GM19438 (cell line): Measurements from ENCODE around the gene DDX41.
"Not testable (repeated sequence)": the region's sequence is repeated elsewhere in the genome, so short reads cannot be mapped to it uniquely, and the experiment has no call there.

ENCODE experiments used
- ATAC-seq: cut with Tn5 transposase; IDR thresholded peaks from one replicate; pipeline ENCODE4 v1.9.1; 2021; ENCODE audit warnings: low read depth; ENCODE audit not compliant: unreplicated experiment

Gene DDX41

DNA sequence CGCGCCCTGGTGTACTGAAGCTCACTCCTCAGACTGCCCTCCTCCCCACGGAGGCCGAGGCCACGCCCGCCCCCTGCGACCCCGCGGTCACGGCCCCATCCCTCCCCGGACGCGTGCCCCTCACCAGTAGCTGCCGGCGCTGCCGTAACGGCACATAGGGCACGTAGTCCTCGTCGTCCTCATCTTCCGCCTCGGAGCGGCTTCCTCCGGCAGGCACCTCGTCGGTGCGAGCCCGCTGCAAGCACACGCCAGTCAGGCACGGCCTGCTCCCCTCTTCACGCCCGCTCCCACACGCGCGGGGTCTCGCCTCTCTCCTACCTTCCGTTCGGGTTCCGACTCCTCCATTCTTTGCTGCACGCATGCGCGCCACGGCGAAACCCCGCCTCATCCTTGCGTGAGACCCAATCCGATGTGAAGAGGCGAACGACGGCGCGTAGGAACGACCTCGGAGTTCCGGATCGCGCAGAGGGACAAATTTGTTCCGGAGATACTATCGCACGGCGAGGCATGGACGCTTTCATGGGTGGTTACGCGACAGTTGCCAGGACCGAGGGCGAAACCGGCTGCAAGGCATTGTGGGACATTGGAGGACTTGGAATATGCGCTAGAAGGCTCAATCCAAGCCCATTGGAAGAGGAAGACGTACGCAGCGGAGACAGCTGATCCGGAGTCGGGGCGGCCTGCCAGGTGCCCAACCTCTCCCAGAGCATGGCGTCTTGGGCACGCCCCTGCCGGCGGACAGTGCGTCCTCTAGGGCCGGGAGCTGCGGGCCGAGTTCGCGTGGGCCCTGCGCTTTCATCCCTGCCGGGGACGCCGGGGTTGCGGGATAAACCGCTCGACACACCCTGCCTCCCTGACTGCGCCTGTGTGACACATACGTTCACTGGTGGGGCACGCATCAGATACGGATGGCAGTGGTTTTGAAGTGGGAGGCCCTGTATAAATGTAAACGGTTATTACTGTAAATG lies at the start of gene DDX41:
TSS of gene DDX41 (minus strand) at position 361 of the 968 bp plus-strand sequence. CDS start at position 345, 16 bp downstream.
- ATAC-seq, result peak; percentile 87

DNA sequence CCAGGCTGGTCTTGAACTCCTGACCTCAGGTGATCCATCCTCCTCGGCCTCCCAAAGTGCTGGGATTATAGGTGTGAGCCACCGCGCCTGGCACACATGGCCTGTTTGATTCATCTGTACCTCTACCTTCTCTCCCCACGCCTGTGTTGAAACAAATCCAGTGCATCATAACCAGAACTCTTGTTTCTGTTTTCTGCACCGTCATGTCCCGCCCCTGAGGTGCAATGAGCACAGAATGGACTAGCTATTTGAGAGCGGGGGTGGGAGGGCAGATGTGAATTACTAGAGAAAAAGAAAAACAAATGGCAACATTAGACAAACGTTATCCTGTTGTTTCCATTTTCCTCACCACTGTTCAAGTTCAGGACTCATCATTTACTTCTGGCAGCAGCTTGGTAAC lies 48.3 kb upstream of the DDX41 start:
- no peak for ATAC-seq

DNA sequence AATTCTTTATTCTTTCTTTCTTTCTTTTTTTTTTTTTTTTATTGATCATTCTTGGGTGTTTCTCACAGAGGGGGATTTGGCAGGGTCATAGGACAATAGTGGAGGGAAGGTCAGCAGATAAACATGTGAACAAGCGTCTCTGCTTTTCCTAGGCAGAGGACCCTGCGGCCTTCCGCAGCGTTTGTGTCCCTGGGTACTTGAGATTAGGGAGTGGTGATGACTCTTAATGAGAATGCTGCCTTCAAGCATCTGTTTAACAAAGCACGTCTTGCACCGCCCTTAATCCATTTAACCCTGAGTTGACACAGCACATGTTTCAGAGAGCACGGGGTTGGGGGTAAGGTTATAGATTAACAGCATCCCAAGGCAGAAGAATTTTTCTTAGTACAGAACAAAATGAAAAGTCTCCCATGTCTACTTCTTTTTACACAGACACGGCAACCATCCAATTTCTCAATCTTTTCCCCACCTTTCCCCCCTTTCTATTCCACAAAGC lies 42.7 kb upstream of the DDX41 start:
- ATAC-seq, result not testable (repeated sequence)

DNA sequence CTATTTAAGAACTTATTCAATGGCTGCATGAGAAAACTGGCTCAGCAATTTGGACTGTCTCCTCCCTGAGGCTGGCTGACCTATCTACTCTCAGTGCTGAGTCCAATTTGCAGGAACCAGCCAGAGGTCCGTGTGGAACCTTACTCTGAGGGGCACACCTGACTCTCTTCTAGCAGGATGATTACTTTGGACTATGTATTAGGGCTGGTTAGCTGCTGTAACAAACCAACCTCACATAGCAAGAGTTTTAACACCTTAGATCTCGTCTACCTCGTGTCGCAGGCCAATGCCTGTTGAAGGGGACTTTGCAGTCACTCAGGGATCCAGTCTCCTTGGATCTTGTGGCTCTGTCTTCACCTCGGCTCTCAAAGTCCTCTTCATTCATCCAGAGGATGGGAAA lies 41.0 kb upstream of the DDX41 start:
- ATAC-seq, result no peak

DNA sequence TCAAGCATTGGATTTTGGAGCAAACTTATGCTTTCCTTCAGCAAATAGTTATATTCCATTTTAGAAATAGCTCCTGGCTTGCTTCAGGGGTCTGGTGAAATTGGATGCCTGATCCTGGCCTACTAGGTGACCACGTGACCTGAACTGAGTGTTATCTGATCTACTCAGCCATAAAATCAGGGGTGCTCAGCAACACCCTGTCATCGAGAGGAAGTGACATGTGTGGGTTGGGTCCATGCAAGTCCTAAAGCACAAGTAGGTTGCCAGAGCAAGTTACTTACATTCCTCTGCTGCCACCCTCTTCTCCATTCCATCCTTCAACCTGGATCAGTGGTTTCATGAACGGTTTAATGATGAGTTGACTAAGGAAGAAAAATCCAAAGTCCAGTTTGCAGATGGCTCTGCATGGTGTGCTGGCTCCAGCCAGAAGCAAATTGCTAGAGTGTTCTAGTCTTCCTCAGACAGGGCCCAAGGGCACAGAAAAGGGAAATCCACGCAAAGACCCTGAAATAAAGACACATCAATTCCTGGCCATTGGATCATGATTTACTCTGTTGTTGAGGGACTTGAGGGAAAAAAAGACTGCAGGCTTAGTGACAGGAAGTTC lies 40.4 kb upstream of the DDX41 start:
- no peak for ATAC-seq

DNA sequence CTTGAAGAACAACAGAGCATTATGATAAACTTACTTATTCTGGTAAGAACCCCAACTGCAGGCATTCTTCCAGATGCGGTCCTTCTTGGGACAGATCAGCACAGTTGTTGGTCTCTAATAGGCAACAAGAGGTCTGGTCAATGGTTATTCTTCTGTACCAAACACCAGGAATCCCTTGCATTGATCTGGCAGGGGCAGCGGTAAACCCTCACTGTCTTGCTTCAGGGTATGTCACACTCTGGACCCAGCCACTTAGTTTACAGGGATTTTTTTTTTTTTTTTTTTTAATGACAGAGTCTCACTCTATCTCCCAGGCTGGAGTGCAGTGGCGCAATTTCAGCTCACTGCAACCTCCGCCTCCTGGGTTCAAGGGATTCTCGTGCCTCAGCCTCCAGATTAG lies 38.9 kb upstream of the DDX41 start:
- no peak for ATAC-seq

DNA sequence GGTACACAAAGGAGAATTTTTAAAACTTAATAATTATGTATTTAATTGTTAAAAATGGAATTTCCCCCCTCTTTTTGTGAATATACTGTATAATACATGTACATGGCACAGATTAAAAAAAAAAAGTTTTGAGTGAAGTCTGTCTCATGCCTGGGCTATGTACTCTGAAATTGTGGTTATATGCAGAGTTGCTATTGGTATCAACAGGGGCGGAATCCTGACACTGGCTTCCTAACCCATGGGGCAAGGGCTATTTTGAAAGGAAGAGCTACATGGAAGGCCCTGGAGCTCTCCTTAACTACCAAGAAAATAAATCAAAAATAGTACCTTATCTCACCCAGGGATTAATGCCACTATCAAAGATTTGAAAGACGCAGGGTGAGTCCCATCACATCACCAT lies 38.5 kb upstream of the DDX41 start:
- no peak for ATAC-seq

DNA sequence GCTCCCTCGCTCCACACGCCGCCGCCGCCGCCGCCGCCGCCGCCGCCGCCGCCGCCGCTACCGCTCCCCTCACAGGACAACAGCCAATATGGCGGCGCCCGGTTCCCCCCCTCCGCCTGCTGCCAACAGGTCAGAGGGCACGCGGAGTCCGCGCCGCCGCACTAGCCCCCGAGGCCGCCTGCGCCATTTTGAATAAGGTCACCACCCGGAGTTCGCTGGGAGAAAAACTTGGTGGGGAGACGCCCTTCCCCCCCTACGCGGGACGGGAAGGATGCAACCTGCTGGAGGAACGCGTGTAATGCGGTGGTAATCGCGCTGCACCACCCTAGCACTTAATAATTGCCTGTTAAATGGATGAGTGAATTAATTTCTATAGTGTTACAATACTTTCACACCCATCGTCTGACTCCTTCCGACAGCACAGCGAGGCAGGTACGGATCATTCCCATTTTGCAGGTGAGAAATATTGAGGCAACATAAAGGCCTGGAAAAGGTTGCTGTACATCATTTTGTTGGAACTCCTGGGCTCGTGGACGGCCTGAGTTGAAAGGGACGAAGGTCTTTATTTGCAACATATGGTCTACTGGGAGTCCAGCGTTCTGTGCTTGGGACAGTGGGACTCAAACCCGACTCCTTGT lies 37.8 kb upstream of the DDX41 start, which contains the start of gene FAM193B:
TSS of gene FAM193B (minus strand) at position 90 of the 638 bp plus-strand sequence. CDS start 105 bp downstream, outside the sequence.
- peak; percentile 82 for ATAC-seq

DNA sequence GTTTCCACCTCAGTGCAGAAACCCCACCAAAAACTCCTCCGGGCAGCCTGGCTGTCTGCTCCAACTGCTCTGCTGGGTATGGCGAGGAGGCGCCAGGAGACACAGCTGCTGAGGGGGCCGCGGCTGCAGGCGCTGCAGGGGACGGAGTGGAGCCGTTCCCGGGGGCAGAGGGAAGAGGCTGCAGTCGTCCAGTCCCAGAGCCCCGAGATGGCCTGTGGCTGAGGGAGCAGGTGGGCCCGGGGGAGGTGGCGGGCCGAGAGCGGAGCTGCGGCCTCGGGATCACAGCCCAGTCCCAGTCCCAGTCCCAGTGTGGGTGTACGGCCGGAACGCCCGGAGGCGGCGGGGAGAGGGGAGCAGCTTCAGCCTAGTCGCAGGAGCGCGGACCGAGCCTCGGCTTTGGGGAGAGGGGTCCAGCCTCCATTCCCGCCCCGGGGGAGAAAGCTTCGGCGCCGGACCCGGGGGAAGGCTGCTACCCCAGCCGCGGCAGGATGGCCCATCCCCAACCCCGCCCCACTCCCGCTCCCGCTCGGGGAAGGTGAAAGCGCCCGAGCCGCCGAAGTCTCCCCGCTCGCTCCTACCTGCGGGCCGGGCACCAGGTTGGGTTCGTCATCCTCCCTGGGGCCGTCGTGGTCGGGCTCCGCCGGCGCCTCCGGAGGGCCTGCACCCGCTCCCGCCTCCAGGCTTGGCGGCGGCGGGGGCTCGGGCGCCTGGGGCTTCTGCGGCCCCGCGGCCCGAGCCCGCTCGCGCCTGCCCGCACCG lies 37.1 kb upstream of the DDX41 start:
- ATAC-seq, result peak; percentile 52

DNA sequence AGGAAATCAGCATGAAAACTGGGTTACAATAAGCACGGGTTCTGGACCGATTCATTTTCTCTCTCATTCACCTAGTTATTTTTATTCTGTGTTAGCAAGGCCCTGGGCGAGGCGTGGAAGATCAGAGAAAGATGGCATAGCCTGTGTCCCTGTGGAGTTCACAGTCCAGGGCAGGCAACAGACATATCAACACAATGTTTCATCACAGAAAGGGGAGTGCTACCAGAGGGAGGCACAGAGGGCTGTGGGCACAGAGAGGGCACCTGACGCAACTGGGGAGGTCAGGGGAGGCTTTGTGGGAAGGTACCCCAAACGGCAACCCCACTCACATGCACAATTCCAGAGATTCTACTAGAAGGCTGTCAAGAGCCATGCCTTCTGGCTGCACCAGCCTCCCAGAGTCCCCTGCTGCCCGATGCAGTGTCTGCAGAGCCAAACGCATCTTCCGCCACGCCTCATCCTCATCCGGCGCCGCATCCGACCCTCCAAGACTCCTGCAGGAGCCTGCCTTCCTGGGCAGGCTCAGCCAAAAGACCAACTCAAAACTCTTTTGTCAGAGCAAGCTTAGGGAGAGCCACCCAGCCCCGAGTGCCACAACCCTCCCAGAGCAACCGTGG lies 36.2 kb upstream of the DDX41 start:
- ATAC-seq, result no peak

DNA sequence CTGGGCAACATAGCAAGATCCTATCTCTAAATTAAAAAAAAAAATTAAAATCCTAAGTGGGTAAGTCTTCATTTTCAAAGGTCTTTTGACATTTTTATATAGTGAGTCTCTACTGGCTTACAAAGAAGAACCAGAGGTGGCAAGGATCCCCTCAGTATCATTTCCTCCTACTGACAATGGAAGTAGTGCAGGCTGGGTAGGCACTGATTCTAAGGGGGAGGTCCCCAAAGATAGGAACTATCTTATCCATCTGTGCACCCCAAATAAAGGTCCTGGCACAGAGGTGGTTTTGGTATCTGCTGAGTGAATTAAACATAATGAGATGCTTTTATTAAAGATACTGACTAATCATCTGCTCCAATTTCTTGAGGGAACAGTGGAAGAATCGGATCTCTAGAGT lies 33.4 kb upstream of the DDX41 start:
- no peak for ATAC-seq

DNA sequence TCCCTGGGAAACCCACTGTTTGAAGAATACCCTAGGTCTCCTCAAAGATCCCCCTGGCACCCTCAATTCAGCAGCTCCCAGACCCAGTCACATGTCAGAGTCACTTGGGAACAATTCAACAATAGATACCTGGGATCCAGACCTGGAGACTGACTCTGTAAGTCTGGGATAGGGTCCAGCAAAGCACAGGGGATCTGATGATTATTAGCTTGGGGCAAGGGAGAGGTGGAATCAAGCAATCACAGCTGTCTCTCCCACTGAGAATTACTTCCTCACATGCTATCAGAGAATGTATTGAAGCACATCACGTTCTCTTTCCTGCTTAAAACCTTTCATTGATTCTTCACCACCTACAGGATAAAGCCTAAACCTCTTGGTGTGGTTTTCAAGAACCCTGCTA lies 31.7 kb upstream of the DDX41 start:
- no peak for ATAC-seq

DNA sequence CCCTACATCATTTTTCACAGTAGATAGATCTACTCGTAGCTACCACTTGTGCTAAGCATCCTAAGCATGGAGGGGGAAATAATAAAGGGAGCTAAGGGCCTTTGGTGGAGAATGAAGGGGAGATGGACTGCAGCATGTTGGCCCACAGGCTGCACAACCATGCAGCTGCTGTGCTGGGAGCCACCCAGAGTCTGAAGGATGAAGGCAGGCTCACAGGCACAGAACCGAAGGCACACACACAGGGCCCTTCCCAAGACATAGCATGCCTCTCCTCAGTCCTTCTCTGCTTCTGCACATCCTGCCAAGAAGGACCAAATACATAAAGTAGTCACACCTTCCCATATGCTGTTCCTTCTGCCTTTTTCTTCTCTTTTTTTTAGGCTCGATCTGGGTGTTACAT lies 31.0 kb upstream of the DDX41 start:
- ATAC-seq, result no peak

DNA sequence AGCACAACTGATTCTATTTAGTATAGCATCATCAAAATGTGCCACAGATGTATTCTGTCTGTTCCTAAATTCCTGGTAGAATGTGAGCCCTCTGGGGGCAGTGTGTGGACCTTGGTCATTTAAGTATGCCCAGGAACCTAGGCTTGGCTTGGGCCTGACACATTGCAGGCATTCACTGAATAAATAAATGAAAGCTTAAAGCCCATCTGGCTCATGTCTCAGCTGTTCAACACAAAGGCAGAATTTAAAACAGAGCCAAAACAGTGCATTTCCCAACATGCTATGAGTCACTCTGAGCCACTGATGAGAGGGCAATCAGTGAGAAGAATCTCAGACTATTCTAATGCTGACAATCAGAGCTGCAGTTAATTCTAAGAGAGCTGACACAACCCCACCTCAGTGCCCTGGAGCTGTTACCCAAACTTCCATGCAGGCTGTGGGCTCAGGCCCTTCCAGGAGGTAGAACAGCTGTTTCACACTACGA lies 29.5 kb upstream of the DDX41 start:
- no peak for ATAC-seq

DNA sequence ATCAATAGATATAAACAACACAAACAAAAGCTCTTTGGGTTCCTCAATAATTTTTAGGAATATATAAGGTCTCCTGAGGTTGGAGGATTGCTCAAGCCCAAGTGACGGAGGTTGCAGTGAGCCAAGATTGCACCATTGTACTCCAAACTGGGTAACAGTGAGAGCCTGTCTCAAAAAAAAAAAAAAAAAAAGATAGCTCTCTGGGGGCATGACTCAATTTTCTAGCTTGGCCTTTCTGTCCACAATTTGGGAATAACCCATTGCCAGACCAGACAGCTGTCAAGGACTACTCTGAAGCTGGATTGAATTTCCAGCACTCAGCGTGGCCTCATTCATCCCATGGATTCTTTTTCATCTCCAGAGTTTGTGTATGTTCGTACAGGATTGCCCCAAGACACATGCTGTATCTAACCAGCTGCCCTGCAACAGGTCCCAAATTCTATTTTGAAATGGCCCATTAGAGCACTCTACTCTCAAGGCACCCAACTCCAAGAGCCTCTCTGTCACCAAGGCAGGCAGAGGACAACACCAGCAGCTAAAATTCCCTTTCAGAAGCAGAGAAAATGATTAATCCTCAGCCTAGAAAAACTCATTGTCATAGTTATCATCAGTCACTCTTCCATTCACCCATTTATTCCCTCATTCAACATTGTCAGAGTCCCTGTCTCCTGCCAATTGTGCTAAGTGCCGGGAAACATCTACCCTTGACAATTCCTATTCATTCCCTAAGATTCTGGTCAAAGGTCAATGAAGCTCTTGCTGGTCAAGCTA lies 28.9 kb upstream of the DDX41 start:
- ATAC-seq, result no peak

DNA sequence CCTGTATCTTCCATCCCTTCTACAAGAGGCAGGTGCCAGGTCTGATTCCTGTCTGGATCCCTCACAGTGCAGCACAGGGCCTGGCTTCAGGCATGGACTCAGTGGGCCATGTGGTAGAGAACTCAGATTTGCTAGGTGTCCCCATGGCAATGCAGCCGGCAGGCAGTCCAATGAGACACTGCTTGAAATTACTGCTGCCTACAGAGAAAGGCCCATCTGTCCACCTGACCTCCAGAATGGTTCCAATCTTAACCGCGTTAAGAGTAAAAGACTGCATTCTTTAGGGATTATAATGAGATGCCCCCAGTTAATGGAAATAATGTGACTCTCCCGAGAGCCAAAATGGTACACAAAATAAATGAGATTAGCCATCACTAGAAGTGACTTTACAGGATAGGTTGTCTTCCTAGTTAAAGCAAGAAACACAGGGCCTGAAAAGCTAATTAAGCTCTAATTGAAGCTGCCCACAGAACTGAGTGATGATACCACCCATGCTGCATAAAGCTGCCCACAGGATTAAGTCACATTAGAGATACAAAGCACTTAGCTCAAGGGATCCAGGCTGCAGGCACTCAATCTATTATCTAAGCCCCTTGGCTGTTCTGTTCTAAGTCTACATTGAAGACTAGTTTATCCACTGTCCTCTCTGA lies 26.2 kb upstream of the DDX41 start:
- no peak for ATAC-seq

DNA sequence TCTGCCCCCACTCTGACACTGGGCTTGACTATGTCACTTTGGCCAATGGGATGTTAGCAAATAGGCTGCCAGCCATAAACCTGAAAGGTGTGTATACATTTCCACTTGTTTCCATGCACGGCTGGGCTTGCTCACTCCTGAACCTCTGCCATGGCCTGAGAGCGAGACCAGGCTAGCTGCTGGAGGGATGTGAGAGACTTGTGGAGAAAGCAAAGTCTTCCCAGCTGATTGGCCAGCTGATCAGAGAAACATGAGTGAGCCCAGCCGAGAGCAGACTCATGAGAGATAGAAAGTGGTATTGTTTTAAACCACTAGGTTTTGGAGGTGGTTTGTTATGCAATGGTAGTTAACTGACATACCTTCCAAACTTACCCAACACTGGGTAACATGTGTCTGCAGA lies 23.7 kb upstream of the DDX41 start:
- no peak for ATAC-seq

DNA sequence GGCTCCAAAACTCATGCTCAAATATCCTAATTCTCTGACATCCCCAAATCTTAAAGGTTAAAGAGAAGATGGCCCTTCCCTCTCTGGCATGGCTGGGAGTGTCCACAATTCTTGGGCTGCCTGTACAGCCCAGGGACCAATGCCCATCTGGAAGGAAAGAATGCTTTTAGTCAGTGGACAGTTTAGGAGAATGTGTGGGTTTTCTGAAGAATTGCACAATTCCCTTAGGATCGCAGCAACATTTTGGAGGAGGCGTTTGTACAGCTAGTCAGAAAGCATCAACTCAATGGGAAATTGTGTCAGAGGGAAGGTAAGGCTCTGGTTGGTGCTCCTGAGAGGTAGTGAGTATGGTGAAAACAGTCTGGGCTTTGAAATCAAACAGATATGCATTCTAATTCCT lies 22.6 kb upstream of the DDX41 start:
- ATAC-seq, result no peak

DNA sequence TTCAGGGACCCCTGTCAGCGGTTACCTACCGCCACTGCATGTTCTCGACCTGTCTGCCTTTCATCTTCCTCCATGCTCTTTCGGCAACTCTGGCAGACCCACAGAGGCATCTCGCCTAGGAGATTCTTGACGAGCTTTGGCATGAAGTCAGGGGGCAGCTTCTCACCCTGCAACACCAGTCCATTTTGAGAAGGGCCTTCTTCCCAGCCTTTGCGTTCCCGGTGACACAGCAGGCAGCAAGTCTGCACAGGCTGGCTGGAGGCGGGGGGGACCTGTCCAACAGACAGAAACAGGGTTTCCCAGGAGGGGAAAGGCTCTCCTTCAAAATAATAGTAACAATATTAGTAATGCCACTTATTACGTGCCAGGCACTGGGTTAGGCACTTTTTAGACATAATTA lies 22.1 kb upstream of the DDX41 start:
- ATAC-seq, result no peak
